Kidney tubule cell (primary cell): ENCODE measurements around the gene SMIM35.
"Not testable (repeated sequence)": the region's sequence is repeated elsewhere in the genome, so short reads cannot be mapped to it uniquely, and the experiment has no call there.

ENCODE experiments used
- DNase-seq: peaks from one replicate; pipeline ENCODE4 v3.0.0-alpha.2; 2018; ENCODE audit warnings: low spot score

The SMIM35 gene

GRCh38 chr11:118027694-118028093 is 59.1 kb downstream of the SMIM35 start:
- no peak for DNase-seq

GRCh38 chr11:118021146-118021545 is 65.6 kb downstream of the SMIM35 start:
- DNase-seq: no peak

DNA sequence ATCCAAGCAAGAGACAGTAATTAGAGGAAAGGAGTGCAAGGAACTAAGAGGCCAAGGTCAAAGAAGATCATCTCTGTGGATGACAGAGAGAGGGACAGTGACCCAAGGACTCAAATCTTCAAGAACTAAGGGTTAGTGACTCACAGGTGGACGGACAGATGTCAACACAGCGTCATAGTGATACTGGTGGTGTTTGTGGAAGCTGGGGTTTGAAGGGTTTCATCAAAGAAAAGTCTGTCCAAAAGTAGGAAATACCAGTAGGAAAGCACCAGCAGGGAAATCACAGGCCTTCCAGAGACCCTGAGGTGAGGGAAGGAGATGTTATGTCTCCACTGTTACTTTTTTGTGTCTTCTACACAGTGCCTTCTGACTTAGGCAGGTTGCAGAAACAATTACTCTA is 68.4 kb downstream of the SMIM35 start:
- DNase-seq: no peak

DNA sequence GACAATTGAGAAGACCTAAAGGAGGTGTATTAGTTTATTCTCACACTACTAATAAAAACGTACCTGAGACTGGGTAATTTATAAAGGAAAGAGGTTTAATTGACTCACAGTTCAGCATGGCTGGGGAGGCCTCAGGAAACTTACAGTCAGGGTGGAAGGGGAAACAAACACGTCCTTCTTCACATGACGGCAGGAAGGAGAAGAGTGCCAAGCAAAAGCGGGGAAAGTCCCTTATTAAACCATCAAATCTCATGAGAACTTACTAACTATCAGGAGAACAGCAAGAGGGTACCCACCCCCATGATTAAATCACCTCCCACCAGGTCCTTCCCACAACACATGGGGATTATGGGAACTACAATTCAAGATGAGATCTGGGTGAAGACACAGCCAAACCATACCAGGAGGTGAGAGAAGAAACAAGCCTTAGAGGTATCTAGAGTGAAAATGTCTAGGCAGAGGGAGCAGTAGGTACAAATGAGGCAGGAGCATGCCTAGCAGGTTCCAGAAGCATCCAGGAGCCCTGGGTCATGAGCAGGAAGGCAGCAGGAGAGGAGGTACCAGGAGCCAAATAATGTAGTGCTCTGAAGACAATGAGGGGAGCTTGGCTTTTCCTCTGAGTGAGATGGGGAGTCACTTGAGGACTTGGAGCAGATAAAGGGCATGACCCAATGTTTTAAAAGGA is 69.0 kb downstream of the SMIM35 start:
- DNase-seq: no peak

DNA sequence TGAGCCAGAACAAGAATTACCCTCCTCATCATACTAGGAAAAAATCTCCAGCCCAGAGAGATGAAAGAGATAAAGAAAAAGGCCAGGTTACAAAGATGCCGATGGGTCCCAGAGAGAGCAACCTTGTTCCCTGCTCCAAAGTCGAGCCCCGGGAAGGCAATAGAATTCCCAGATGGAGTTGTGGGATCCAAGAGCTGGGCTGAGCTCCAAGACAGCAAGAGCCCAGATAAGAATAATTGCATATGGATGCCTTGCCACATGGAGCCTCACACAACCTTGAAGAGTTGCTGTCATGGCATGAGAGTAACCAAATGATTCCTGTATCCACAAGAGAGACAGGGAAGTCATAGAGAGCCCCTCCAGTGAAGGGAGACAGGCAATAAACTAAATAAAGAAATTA is 69.7 kb downstream of the SMIM35 start:
- no peak for DNase-seq

DNA sequence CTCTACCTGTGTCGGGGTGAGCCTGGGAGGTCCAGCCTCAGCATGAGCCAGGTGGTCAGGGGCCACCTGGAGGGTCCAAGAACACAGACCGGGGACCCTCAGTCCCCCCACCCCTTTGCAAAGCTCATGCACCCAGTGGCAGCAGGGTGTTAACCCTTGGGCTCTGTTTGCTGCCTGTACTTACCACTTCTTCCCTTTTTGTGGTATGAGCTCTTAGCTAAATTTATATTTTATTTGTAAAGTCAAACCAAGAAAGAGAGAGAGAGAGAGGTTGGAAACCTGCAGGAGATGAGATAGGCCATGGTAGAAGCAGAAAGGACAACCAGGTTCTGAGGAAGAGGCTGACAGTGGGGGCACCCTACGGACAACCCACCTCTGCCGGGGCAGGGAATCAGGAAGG is 70.7 kb downstream of the SMIM35 start:
- no peak for DNase-seq

- DNase-seq: no peak
These were observed 71.3 kb downstream of the SMIM35 start for GRCh38 chr11:118015385-118015841.

GRCh38 chr11:118014022-118014421 is 72.7 kb downstream of the SMIM35 start:
- no peak for DNase-seq

- peak; percentile 63 for DNase-seq
These were observed 74.6 kb downstream of the SMIM35 start for GRCh38 chr11:118012083-118012669.

DNA sequence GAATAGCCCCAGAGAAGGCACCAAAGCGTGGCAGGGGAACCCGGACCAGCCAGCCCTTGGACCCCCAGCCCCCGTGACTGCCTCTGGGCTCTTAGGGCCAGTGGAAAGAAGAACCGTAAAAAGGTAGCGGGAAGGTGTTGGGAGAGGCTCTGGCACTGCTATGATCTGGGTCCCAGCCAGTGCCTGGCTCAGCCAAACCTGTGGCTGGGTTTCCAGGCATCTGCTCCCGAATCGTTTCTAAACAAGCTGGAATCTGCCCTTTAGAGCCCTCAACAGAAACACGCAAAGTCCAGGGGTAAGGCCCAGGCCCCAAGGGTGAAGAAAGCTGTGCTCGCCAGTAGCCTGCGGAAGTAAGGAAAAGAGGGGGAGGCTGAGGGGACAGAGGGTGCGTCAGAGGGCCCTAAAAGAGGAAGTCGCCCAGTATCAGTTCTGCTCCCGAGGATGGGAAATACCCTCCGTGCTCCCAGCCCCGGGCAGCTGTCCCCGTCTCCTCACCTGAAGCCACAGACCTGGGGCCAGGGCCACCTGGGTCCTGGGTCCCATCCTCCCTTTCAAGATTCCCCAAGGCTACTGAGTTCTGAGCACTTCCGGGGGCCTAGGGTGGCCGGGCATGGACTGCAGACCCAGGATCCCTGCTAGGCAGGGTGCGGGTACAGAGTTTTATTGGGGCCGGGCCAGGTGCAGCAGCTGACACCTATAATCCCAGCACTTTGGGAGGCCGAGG is 75.9 kb downstream of the SMIM35 start:
- DNase-seq: no peak

DNA sequence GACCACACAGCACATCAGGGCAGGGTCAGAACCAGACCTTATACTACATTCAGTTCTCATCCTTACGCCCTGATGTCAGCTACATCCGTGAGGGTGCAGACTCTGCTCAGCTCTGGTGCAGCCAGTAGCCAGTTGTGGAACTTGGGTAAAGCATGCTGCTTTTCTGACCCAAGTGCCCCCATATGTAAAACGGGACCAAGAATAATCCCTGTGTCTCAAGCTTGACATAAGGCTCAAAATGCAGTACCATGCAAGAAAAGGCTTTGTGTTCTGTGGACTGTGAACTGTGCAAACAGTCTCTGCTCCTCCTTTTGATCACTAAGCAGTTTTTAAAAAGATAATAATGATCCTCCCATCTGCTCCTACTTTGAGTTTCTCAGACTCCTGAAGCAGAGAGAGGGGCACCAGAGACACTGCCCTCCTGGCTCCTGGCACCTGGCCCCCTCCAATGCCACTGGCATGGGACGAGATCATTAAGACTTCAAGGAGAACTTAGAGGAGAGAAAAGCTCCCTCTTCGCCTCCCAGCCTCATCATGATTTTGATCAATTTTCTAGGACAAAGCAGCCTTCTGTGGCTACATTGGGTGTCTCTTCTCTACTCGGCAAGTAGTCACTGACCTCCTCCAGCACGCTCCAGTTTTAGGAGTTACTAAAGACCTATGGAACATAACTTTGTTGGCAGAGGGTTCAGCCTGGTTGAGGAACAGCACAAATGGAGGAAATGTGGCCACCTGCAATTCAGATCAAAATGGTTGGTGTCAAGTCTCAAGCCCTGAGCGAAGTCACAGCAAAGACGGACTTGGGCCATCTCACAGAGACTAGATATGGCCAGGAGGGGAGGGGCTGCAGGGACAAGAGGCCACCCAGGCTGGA is 76.7 kb downstream of the SMIM35 start:
- no peak for DNase-seq

DNA sequence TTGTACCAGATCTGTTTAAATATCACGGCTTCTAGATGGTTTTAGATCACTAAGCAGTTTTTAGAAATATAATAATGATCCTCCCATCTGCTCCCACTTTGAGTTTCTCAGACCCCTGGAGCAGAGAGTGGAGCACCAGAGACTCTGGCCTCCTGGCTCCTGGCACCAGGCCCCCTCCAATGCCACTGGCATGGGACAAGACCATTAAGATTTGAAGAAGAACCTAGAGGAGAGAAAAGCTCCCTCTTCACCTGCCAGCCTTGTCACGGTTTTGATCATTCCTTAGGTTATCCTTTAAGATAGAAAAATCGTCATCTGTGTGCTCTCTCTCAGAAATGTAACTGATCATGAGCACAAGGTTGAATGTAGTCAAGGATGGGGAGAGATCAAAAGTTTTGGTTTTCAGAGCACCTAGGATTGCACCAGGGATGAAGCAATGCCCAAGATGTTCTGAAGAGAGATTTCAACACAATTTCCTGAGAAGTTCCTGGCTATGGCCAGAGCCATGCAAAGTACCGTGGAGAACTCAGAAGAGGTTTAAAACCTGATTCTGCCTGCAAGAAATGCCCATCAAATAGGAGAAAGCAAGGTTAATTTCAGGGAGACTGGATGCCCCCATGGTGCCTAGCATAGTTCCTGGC is 78.4 kb downstream of the SMIM35 start:
- DNase-seq: no peak

DNA sequence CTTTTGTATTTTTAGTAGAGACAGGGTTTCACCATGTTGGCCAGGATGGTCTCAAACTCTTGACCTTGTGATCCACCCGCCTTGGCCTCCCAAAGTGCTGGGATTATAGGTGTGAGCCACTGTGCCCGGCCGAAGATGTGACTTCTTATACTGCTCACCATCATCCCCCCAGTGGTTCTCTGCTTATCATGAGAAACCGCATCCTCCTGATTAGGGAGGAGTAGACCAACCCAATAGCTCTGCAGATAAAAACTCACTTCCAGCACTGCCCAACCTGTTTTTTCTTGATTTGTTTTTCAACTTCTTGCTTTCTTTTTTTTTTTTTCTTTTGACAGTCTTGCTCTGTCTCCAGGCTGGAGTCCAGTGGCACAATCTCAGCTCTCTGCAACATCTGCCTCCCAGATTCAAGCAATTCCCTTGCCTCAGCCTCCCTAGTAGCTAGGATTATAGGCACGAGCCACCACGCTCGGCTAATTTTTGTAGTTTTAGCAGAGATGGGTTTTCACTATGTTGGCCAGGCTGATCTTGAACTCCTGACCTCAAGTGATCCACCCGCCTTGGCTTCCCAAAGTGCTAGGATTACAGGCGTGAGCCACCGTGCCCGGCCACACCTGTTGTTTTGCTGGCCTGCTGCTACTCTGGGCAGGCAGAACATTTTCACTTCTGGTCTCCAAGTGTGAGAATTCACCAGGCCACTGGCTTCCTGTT is 79.0 kb downstream of the SMIM35 start:
- not testable (repeated sequence) for DNase-seq

DNA sequence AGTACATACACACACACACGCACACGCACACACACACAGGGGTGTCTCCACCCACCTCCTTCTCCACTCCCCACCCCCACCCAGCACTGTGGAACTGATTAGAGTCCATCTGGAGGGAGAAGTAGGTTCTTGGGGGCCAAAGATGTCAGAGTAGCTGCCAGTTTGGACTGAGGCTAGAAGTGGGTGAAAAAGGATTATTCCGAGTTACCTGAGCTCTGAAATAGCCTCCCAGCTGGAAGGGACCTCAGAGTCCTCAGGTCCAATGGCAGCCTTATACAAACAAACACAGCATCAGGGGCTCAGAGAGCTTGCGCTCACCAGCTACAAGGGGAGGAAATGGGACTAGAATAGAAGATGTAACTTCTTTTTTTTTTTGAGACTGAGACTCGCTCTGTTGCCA is 79.7 kb downstream of the SMIM35 start:
- DNase-seq: no peak

- no peak for DNase-seq
These were observed 80.6 kb downstream of the SMIM35 start for GRCh38 chr11:118006153-118006534.

GRCh38 chr11:118005224-118006152 is 81.3 kb downstream of the SMIM35 start:
- no peak for DNase-seq

- no peak for DNase-seq
These were observed 82.1 kb downstream of the SMIM35 start for GRCh38 chr11:118004543-118005223.

DNA sequence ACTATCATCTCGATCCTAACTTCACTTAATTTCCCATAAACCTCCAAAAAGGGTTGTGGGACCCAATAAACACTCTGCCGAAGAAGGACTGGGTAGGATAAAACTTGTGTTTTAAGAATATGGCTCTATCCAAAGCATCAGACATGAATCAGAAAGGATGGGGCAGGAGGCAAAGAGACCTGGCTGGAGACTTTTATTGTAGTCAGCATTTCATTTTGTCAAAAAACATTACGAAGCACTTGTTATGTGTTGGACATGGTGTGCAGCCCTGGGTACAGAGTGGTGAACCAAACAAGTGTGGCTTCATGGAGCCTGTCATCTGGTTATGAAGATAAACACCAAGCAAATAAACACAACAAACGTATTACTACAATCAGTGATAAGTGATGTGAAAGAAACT is 83.3 kb downstream of the SMIM35 start:
- no peak for DNase-seq
